Skeletal muscle tissue (tissue), 4 donors: Measurements from ENCODE around the gene ATXN7. TPM values are rescaled to one million over a fixed set of nuclear protein-coding genes. Genes with fewer than 3 reads are reported as not detected.

Source experiments
- H3K27ac ChIP-seq: one replicate; pipeline ENCODE4 v1.7.0; 2013; ENCODE audit warnings: mild to moderate bottlenecking, low read depth, low read length, inconsistent platforms
- H3K27me3 ChIP-seq, 3 donors: one replicate each; pipeline ENCODE4 v1.7.0; 2013; ENCODE audit warnings: low read length in 3 of 3; ENCODE audit not compliant: control insufficient read depth in 3 of 3, insufficient read depth in 3 of 3
- H3K36me3 ChIP-seq, 3 donors: one replicate each; pipeline ENCODE4 v1.7.0; 2013; ENCODE audit warnings: low read length in 3 of 3; ENCODE audit not compliant: control insufficient read depth in 3 of 3, insufficient read depth in 3 of 3
- H3K4me1 ChIP-seq, 3 donors: one replicate each; pipeline ENCODE4 v1.7.0; 2013; ENCODE audit warnings: low read length in 3 of 3, mild to moderate bottlenecking in 3 of 3; ENCODE audit not compliant: control insufficient read depth in 3 of 3, insufficient read depth in 3 of 3
- H3K4me3 ChIP-seq, 3 donors: one replicate each; pipeline ENCODE4 v1.7.0; 2013; ENCODE audit warnings: low read length in 3 of 3
- H3K9ac ChIP-seq, 3 donors: one replicate each; pipeline ENCODE4 v1.7.0; 2013; ENCODE audit warnings: low read length in 3 of 3, mild to moderate bottlenecking in 3 of 3, moderate library complexity in 2 of 3, low read depth in 1 of 3
- H3K9me3 ChIP-seq, 3 donors: one replicate each; pipeline ENCODE4 v1.7.0; 2013; ENCODE audit warnings: low read length in 3 of 3; ENCODE audit not compliant: control insufficient read depth in 3 of 3
- total RNA-seq: library from RNA; depleted of rRNA; stranded (reverse); fragments of >200 nt; gene quantifications from one replicate; pipeline ENCODE4 v1.2.3, GENCODE V29; 2014
- donor health status: Osteomylitis.

Gene ATXN7
- total RNA-seq, 1 donor from 2014 or later, result 8.4 TPM

- peak overlapping the region; percentile 67 to 87 (median 74) for H3K4me3 ChIP-seq
- peak overlapping the region; percentile 78 for H3K27ac ChIP-seq
- no peaks in the 10 kb centered on the region for H3K36me3 ChIP-seq
- H3K27me3 ChIP-seq, result no peaks in the 10 kb centered on the region
- H3K4me1 ChIP-seq, result peaks cover 5 to 26% (median 12%) of the 10 kb centered on the region in 3 donors
- peak overlapping the region; percentile 75 to 83 (median 77) for H3K9ac ChIP-seq
- H3K9me3 ChIP-seq, result no peaks in the 10 kb centered on the region
Observed at GRCh38 chr3:63864008-63864964, 619 bp downstream of the ATXN7 start.

- peak overlapping the region; percentile 75 to 83 (median 77) for H3K9ac ChIP-seq
- no peaks in the 10 kb centered on the region for H3K36me3 ChIP-seq
- H3K27ac ChIP-seq, result peak overlapping the region; percentile 78
- H3K27me3 ChIP-seq, result no peaks in the 10 kb centered on the region
- peaks cover 5 to 26% (median 12%) of the 10 kb centered on the region in 3 donors for H3K4me1 ChIP-seq
- peak overlapping the region; percentile 67 to 87 (median 74) for H3K4me3 ChIP-seq
- H3K9me3 ChIP-seq, result no peaks in the 10 kb centered on the region
Observed at GRCh38 chr3:63864965-63865327, 1.3 kb downstream of the ATXN7 start.

- Histone ChIP-seq H3K4me3 (no peak overlapping the region), H3K27me3 (no peaks in the 10 kb centered on the region), H3K36me3 (no peaks in the 10 kb centered on the region), H3K9me3 (no peaks in the 10 kb centered on the region), H3K27ac (no peak overlapping the region), H3K4me1 (peaks cover 15 to 18% (median 15%) of the 10 kb centered on the region in 3 donors), H3K9ac (no peak overlapping the region)
Observed at GRCh38 chr3:63867225-63867624, 3.6 kb downstream of the ATXN7 start.

- Histone ChIP-seq H3K36me3 (no peaks in the 10 kb centered on the region), H3K27ac (no peak overlapping the region), H3K9me3 (no peaks in the 10 kb centered on the region), H3K4me3 (no peak overlapping the region), H3K4me1 (peaks cover 4 to 13% (median 4%) of the 10 kb centered on the region in 3 donors), H3K9ac (no peak overlapping the region), H3K27me3 (no peaks in the 10 kb centered on the region)
Observed at GRCh38 chr3:63869940-63870614, 6.4 kb downstream of the ATXN7 start.

GRCh38 chr3:63870615-63871005 is 6.9 kb downstream of the ATXN7 start:
- Histone ChIP-seq H3K27ac (no peak overlapping the region), H3K36me3 (no peaks in the 10 kb centered on the region), H3K9ac (no peak overlapping the region), H3K4me1 (peaks cover 3 to 13% (median 4%) of the 10 kb centered on the region in 3 donors), H3K27me3 (no peaks in the 10 kb centered on the region), H3K9me3 (no peaks in the 10 kb centered on the region), H3K4me3 (no peak overlapping the region)

- Histone ChIP-seq H3K36me3 (no peaks in the 10 kb centered on the region), H3K27ac (no peak overlapping the region)
Observed at GRCh38 chr3:63872135-63872924, 8.7 kb downstream of the ATXN7 start.

GRCh38 chr3:63874769-63875168 is 11.1 kb downstream of the ATXN7 start:
- Histone ChIP-seq H3K9me3 (no peaks in the 10 kb centered on the region), H3K9ac (no peak overlapping the region), H3K27ac (no peak overlapping the region), H3K27me3 (no peaks in the 10 kb centered on the region), H3K4me1 (peaks cover 4 to 13% (median 10%) of the 10 kb centered on the region in 3 donors), H3K4me3 (no peak overlapping the region), H3K36me3 (no peaks in the 10 kb centered on the region)

More at GRCh38 chr3:63872135-63872924, 8.7 kb downstream of the ATXN7 start:
- Histone ChIP-seq H3K27me3 (no peaks in the 10 kb centered on the region), H3K4me3 (no peak overlapping the region), H3K9ac (no peak overlapping the region), H3K9me3 (no peaks in the 10 kb centered on the region), H3K4me1 (peaks cover 4 to 13% (median 8%) of the 10 kb centered on the region in 3 donors)

- Histone ChIP-seq H3K27me3 (no peaks in the 10 kb centered on the region), H3K36me3 (no peaks in the 10 kb centered on the region), H3K9ac (no peak overlapping the region), H3K27ac (no peak overlapping the region), H3K9me3 (no peaks in the 10 kb centered on the region), H3K4me1 (peaks cover 4 to 9% (median 8%) of the 10 kb centered on the region in 3 donors), H3K4me3 (no peak overlapping the region)
Observed at GRCh38 chr3:63875510-63875909, 11.8 kb downstream of the ATXN7 start.

- no peak overlapping the region for H3K27ac ChIP-seq
- H3K4me3 ChIP-seq, result no peak overlapping the region
- no peak overlapping the region for H3K9ac ChIP-seq
- no peaks in the 10 kb centered on the region for H3K27me3 ChIP-seq
- H3K9me3 ChIP-seq, result no peaks in the 10 kb centered on the region
- H3K4me1 ChIP-seq, result peaks cover 0 to 7% (median 3%) of the 10 kb centered on the region in 3 donors
- no peaks in the 10 kb centered on the region for H3K36me3 ChIP-seq
Observed at GRCh38 chr3:63876260-63876659, 12.6 kb downstream of the ATXN7 start.
